Measurements from ENCODE around the gene DGKI.

DGKI gene

GRCh38 chr7:137521451-137521850 lies 325.3 kb downstream of the DGKI start:
- no peak for DNase-seq

DNA sequence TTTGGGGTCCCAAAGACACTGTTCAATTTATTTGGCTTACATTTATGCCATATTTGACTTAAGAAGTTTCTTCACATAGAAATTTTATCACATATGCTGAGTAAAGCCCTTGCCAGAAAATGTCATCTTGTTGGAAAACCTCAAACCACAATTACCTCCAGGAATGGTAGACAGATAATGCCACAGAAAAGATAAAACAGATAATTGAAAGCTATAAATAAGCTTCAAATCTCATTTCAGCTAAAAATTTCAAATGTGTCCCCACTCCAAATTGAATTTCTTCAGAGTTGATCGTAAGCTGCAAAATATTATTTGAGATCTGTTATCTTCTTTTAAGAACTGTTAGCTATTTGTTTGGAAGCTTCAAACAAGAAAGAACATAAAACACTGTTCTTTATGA lies 326.8 kb downstream of the DGKI start:
- DNase-seq: no peak

DNA sequence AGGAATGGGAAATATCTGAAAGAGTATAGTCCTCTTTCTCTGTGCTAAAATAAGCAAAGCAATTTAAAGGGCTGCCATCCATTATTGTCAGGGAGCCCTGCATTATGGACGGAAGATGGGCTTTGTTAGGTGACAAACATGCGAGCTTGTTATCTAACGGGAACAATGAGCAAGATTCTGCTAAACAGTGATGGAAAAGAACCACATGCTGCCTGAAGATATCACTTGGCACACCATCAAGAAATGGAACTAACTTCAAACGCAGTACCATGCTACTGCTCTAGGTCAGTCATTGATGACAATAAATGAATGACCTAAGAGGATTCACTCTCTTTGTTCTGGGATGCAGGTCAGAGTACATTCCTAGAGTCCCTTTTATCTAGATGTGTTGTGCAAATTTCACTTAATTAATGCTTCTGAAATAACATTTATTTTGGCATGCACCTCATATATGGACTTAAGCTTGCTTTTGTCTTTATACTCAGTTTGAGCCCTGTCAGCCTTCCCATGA lies 327.5 kb downstream of the DGKI start:
- no peak for DNase-seq

DNA sequence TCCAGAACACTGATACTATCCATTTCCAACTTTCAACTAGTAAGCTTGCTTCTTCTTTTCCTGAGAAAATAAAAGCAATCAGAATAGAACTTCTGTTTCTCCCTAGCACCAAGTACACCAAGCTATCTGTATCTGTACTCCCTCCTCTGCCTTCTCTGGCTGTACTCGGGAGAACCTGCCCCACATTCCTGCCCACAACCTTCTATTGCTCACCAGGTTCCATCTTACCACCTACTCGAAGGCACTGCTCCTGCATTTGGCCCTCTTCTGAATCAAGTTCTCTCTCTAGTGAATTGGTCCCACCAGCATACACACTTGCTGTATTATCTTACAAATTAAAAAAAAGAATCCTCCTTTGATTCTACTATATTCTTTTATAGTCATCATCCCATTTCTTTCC lies 333.7 kb downstream of the DGKI start:
- DNase-seq: no peak

DNA sequence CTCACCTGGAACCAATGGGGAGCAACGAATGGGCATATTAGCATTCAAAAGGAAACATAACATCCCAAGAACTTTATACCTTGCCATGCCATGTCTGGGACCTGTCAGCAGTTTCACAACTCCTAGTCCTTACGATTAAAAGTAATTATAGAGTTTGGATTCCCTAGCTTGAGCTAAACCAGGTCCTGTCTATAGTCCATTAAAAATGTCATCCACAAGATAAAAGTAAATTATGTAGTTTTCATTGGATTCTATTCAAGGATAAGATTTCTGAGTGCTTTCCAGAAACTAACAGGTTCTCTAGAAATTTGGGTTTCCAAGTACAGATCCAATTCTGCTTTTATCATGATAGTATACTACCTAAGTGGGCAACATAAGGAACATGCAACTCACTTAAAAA lies 339.7 kb downstream of the DGKI start:
- DNase-seq: no peak

DNA sequence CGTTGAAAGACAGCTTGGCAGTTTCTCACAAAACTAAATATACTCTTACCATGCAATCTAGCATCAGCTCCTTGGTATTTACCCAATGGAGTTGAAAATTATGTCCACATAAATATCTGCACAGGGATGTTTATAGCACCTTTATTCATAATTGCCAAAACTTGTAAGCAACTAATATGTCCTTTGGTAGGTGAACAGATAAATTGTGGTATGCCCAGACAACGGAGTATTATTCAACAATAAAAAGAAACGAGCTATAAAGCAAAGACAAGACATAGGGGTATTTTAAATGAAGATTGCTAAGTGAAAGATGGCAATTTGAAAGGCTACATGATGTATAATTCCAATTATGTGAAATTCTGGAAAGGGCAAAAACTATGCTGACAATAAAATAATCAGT lies 340.7 kb downstream of the DGKI start:
- DNase-seq: no peak

GRCh38 chr7:137501562-137501961 lies 345.2 kb downstream of the DGKI start:
- DNase-seq: no peak

GRCh38 chr7:137492889-137493288 lies 353.9 kb downstream of the DGKI start:
- DNase-seq: no peak

DNA sequence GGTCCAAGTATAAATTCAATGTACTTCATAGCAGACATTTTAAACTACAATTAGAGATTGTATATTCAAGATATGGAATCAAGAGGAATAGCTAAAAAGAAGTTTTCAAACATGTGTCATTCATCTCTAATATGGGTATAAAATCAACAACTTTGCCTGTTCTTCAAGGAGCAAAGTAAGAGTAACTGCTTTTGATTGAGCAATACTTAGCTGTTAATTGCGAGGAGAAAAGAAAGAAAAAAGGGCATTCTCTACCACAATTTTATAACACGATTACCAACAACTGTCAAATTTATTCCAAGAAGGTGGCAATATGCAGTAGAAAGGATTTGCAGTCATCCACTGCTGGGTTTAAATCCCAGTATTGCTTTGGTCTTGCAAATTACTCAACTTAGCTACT lies 356.9 kb downstream of the DGKI start:
- DNase-seq: no peak

DNA sequence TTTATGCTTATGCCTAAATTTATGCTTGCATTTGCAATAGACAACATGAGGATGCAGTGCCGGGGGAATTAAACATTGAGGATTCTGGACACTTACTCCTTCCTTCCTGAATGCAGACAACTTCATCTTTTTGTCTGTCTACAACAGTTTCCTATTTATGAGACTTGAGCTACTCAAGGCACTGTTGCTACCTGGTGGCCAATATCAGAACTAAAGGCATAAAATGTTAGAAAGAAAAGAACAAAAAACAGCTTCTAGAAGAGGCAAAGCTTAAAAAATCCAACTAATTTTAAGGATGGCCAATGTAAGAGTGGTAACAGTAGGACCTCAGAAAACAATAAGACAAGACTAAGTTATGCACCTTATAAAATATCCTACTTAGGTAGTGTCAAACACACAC lies 358.7 kb downstream of the DGKI start:
- DNase-seq: no peak

DNA sequence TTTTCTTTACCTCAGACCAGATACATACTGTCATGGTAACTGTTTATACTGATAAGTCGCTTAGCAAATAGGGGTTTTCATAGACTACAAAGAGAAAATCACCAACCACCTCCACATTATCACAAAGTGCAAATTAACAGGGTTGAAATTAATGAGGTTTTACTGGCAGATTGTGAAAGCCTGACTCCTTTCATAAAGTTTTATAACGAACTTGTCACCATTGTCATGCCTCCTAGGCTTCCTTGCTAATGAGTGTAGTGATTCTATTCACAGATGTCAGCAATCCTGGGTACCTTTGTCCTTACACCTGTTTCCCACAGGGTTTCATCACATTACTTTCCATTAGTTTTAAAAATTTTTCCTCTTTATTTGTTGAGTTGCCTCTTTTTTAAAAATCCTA lies 361.0 kb downstream of the DGKI start:
- no peak for DNase-seq

DNA sequence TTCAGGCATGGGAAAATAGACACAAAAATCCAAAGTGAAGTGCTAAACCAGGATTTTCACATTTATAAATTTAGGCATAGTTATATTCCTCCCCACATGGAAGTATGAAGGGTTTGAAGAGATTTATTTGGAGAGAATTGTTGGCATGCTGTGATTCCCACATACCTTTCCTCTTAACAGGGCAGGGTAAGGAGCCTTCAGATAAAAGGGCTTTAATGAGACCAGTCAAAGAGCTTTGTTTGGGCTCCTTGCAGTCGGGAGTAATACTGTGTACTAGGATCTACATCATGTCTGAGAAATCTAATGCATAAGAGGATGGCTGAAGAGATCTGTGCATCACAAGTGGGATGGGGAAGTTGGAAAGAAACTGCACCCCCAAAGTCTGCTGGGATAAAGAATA lies 362.4 kb downstream of the DGKI start:
- no peak for DNase-seq

DNA sequence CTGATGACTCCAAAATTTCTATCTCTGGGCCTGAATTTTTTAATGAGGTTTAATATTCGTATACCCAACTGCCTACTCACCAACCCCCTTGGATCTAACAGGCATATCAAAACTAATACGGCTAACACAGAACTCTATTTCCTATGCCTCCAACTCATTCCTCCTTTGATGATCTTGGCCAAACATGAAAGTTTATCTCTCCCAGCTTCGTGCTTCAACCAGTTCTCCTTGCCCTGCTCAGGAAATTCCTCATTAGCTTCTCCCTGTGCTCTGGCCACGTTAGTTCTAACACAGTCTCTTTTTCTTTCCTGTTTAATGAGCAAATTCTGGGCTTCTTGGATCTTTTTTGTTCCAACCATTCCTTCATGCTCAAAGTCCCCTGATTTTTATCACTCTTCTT lies 364.3 kb downstream of the DGKI start:
- DNase-seq: no peak

DNA sequence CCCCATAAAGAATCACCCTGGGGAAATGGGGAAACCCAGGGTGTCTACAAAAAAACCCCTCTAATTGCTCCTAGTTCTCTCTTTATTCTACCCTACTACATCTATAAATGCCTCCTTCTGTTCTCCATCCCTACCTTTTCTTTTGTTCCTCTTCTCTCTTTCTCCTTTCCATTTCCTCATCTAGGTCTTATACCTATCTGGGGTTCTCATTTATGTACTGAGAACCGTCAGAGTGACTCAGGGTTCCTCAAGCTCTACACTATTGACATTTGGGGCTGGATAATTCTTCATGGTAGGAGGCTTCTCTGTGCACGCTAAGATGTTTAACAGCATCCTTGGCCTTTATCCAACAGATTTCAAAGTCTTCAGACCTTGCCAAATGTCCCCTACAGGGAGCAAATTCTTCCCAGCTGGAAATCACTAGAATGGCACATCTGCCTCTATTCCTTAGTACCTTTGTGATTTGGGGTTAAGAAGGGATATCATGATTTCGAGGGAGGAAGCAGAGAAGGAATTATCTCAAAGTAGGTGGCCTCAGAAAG lies 365.9 kb downstream of the DGKI start:
- no peak for DNase-seq

DNA sequence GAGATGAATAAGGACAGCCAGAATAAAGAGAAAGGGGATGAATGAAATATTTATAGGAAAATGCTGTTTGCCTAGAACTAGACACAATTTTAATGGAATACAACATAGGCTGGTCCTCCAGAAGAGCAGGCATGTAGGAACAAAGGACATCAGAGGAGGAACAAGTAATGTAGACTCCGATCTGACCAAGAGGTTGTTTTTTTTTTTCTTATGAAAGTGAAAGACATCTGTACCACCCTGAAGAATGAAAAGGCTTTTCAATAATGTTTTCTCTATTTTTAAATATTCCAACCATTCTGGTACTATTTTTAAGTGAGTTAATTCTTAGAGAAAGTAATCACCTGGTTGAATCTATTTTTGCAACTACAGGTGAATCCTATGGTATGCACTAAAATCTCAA lies 366.4 kb downstream of the DGKI start:
- no peak for DNase-seq

GRCh38 chr7:137476937-137477336 lies 369.8 kb downstream of the DGKI start:
- no peak for DNase-seq

DNA sequence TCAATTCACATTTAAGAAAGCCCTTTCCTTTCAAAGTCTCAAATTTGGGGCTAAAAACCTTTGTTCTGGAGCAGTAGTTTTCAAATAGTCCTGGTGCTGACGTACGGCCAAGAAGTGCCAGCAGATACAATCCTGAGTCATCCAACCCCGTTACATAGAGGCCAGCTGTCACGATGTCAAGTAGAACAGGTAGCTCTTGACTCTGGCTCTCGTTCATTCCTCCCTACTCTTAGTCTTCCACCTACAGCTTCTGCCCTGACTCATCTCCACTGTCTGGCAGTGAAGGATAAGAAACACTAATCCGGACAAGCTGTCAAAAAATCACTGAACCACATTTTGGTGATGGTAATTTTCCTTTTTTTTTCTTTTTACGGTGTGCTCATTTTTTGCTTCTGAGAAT lies 370.8 kb downstream of the DGKI start:
- DNase-seq: no peak

DNA sequence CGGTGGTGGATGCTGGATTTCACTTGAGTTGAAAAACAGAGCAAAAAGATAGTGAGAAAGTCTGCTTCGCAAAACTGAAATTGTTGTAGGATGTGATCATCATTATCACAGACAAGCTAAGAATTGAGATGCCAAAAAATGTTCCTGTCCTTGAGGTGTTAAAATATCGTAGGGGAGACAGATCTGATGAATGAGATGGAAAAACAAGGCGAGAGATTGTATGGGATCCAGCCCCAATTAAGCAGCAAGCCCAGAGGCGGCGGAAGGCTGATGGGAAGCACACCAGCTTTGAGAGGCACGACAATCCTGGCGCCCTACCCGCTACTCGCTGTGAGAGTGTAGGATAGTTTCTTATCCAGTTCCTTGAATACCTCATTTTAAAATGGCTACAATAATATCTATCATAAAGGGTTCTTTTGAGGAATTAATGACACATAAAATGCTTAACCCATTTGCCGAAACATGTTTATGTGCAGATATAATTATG lies 372.2 kb downstream of the DGKI start:
- no peak for DNase-seq

DNA sequence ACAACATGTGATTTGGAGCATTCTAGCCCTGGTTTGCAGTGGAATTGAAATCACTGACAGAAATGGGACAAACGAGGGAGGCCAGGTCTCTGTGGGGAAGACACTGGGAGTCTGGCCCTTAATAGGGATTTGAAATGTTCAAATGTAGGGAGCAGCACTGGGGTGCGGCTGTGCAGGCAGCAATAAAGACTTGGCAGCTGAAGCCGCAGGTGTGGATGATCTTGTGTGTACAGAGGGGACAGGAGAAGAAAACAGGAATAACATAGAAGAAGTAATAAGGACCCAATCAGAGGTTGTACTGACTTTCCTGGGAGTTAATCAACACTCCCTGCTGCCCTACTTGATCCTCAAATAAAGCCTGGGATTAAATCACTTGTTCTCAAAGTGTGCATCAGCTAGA lies 375.6 kb downstream of the DGKI start:
- DNase-seq: no peak

DNA sequence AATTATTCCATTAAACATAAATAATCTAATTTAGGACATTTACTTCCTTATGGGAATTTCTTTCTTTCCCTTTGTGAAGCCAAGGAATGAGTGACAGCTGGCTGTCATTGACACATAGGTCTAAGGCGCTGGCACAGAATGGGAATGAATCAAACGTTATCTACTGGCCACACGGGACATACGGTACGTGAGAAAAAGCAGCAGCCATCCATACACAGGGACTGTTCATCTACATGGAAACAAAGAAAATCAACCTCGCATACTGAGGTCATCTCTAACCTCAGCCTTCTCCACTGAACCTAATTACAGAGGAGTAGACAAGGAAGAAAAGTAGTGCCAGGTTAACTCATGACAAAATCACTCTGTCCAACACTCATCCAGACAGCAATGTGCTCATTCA lies 376.9 kb downstream of the DGKI start:
- no peak for DNase-seq

DNA sequence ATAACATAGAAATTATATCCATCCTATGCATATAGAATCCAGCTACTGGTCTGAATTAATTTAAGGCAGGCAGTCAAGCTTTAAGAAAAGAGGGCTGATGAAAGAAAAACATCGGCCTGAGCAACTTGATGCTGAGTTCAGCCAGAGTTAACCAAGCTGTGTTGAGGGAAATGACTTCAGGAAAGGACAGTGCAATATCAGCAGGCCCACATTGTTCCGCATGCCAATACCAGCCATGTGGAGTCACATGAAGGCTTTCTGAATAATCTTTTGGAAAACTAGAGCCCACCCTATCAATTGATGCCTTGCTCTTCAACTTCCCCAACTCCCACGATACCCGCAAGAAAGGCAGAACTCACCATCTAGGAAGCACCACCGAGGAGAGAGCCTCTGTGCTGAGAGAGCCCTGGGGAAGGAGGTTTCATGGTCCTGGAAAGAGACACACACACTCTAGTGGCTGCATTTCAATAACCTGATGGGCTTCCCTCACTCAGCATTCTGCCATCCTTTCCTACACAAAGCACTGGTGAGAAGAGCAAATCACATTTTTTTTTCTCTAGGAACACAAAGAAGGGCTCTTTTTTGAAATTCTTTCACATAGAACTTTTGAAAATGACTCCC lies 377.5 kb downstream of the DGKI start:
- no peak for DNase-seq

DNA sequence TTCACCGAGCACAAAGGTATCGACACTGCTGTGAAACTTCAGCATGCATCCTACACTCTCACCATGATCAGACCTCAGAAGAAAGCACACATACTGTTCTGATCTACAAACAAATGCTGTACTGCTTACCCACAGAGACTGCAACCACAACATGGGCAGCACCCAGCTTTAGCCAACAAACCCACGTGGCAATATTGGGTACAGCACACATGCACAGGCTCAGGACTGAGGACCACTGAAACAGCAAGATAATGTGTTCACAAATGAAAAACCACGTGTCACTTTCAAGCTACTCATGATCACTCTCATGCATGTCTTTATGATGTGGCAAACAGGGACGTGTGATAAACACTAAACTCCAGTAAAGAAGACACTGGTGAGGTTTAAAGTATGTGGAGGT lies 383.9 kb downstream of the DGKI start:
- no peak for DNase-seq

DNA sequence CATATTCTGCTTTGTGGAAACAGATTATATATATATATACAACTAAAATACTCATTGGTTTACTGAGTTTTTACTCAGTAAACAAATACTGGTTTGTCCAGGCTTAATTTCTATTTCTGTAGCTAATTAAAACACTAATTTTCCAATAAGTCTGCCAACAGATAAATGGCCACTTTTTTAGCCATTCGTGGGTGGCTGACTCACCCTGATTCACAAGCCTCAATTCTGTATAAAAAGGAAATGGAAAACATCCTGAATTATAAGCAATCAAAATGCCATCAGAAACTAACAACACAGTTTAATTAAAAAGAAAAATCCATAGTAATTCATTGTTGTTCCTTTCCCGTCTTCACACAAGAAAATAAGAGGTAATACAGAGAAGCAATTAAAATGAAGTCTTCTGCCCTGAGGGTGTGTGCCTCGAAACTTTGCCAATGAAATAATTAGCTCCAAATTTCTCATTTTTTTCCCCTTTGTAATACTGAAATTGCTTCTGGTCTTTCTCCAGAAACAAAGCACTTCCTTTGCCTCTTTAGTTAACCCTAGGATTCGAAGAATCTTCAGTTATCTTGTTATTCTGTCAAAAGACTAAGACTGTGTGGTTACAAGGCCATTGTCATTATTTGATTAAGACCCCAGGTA lies 384.6 kb downstream of the DGKI start:
- DNase-seq: no peak

DNA sequence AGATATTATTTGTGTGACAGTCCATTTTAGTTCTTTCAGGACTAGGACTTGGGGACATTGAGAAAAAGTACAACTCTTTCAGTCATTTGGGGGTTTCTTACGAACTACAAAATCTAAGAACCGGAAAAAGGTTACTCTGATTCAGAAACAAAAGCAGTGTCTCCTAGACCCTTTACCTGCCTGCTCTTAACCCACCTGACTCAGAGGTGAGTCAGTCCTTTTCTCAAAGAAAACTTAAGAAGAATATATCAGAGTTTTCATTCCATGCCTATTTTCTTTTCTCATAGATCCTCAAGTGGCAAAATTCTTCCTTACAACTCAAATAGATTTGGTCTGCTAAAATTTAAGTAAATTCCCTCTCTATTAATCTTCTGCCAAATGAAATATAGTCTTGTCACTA lies 388.4 kb downstream of the DGKI start:
- no peak for DNase-seq

DNA sequence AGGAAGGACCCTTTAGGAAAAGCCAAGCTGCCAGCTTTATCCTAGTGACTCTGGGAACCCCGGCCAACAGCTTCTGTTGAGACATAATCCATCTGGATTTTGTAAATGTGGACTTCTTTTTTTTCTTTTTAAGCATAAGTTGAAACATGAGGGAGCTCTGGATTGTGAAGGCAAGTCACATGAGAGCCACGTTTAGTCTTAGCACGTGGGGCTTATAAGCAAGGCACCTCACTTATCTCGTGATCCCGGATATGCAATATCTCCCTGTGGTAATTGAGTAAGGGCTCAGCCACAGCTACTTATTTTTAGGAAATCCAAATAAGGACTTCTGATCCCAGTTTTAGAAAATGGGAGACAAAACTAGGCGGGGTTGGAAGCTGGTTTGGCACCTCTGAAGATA lies 392.0 kb downstream of the DGKI start:
- DNase-seq: no peak
